Bronchial epithelial cell (primary cell): Measurements from ENCODE around the gene SERPING1. TPM values are rescaled to one million over a fixed set of nuclear protein-coding genes. Genes with fewer than 3 reads are reported as not detected.

ENCODE experiments used
- DNase-seq: peaks from one replicate; pipeline ENCODE4 v3.0.0-alpha.2; 2010; ENCODE audit warnings: low read depth
- FAIRE-seq: peaks from 2 replicates; lab custom pipeline; 2011; peaks lifted over from hg19 to GRCh38; lab: Jason Lieb, UNC
- H3K27me3 ChIP-seq: 2 replicates; pipeline ENCODE4 v1.5.1; 2011; ENCODE audit warnings: low read length; ENCODE audit not compliant: control insufficient read depth, insufficient read depth
- H3K36me3 ChIP-seq: 2 replicates; pipeline ENCODE4 v1.5.1; 2011; ENCODE audit warnings: low read length; ENCODE audit not compliant: control insufficient read depth, insufficient read depth
- H3K4me3 ChIP-seq: 2 replicates; pipeline ENCODE4 v1.5.1; 2011; ENCODE audit warnings: mild to moderate bottlenecking, low read depth, low read length, control low read depth
- total RNA-seq: library from RNA; depleted of rRNA; stranded (reverse); fragments of >200 nt; gene quantifications from 2 replicates; pipeline ENCODE4 v1.2.1, GENCODE V29; 2014
- TF ChIP-seq, protein P1 (sequence below): IDR thresholded peaks from 2 replicates; pipeline ENCODE4 v1.5.1; 2011; ENCODE audit warnings: mild to moderate bottlenecking, moderate library complexity, low read length, control low read depth, inconsistent platforms; ENCODE audit not compliant: insufficient read depth, severe bottlenecking

SERPING1 gene
- total RNA-seq, 1 donor from 2014 or later = 1.3 TPM

DNA sequence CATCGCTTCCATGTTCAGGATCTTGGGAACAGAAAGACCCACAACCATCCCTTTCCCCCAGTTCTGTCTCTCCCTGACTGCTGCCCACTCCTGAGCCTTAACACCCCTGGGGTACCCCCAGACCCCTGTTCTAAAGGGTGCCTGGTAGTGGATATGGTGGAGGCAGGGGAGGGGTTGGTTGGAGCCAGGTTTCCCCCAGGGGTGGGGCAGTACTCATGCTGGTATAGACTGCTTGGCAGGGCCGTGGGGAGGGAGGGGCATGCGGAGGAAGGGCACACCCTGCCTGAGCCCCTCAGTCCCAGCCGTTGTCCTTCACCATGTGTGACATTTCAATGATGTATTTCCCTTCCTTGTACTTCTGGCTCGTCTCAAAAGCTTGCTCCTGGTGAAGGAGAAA lies 48.2 kb downstream of the SERPING1 start:
- Histone ChIP-seq H3K4me3 (no peak overlapping the region), H3K36me3 (no peaks in the 10 kb centered on the region), H3K27me3 (peaks cover 19% of the 10 kb centered on the region)
- DNase-seq (no peak), FAIRE-seq (no peak)
- TF ChIP-seq, protein P1, sequence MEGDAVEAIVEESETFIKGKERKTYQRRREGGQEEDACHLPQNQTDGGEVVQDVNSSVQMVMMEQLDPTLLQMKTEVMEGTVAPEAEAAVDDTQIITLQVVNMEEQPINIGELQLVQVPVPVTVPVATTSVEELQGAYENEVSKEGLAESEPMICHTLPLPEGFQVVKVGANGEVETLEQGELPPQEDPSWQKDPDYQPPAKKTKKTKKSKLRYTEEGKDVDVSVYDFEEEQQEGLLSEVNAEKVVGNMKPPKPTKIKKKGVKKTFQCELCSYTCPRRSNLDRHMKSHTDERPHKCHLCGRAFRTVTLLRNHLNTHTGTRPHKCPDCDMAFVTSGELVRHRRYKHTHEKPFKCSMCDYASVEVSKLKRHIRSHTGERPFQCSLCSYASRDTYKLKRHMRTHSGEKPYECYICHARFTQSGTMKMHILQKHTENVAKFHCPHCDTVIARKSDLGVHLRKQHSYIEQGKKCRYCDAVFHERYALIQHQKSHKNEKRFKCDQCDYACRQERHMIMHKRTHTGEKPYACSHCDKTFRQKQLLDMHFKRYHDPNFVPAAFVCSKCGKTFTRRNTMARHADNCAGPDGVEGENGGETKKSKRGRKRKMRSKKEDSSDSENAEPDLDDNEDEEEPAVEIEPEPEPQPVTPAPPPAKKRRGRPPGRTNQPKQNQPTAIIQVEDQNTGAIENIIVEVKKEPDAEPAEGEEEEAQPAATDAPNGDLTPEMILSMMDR = no peak

DNA sequence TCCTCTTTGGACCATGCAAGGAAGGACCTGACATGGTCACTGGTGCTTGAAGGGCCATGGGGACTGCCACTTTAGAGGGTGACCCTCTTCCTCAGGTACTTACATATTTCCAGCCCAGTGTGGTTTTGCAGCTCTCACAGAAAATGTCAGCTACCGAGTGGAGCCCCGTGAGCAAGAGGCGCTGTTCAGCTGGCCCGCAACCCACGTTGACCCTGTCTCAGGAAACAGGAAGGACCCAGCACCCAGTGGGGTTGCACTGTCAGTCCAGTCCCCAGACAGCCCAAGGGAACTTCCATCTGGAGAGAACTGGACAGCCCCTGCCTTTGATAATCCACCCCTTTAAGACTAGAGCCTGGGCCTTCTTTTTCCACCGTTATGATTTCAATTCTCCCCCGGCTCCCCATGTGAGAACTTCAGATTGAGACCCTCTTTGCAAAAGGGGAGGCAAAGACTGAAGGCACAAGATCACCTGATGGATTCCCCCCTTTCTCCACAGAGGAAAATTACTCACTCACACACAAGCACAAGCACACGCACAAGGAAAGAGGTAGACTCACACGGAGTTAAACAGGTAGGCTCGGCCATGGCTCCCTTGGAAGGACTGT lies 48.8 kb downstream of the SERPING1 start:
- TF ChIP-seq, protein P1 = no peak
- Histone ChIP-seq H3K36me3 (no peaks in the 10 kb centered on the region), H3K4me3 (no peak overlapping the region), H3K27me3 (peaks cover 19% of the 10 kb centered on the region)
- DNase-seq (no peak), FAIRE-seq (no peak)

DNA sequence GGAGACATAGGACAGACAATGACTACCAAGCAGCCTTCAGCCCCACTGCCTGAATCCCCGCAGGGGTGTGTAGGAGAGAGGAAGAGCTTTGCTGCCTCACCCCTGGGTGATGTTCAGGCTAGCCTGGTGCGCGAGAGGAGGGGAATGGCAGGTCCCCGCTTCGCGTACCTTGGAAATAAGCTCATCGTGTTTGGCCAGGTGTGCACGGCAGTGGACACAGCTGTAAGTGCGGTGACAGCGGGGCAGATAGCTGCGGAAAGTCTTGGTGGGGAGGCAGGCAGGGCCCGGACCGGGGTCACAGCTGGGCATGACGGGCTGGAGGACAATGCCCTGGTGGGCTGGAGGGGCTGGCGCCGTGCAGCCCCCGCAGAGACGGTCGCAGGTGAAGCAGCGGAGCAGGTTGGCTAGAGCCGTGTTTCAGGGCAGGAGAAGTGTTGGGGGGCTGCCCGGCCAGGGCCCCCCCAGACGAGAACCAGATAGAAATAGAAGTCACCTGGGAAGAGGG lies 49.4 kb downstream of the SERPING1 start:
- peak; percentile 55 for DNase-seq
- Histone ChIP-seq H3K4me3 (peak overlapping the region; percentile 8), H3K27me3 (peaks cover 19% of the 10 kb centered on the region), H3K36me3 (no peaks in the 10 kb centered on the region)
- TF ChIP-seq, protein P1 = no peak
- no peak for FAIRE-seq

DNA sequence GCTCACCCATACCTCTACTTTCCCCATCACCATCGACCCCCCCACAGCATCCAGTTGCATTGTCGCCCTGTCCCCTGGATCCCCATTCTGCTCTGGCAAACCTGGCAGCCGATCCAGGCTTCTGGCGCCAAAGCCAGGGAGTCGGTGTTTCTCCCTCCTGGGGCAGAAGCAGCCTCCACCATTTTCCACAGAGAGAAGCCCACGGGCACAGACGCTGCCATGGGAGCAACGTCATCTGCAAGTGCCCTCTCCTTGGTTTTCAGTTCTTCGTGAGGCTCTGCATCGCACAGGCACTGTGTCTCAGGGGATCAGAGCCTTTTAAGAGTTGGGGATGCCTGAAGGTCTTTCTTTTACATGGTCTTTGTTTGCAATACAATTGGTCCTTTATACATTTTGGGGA lies 49.9 kb downstream of the SERPING1 start:
- FAIRE-seq (no peak), DNase-seq (no peak)
- H3K36me3 ChIP-seq = no peaks in the 10 kb centered on the region
- TF ChIP-seq, protein P1 = no peak
- no peak overlapping the region for H3K4me3 ChIP-seq
- peaks cover 19% of the 10 kb centered on the region for H3K27me3 ChIP-seq

GRCh38 chr11:57647960-57648800 lies 50.7 kb downstream of the SERPING1 start:
- no peaks in the 10 kb centered on the region for H3K36me3 ChIP-seq
- FAIRE-seq (no peak), DNase-seq (no peak)
- no peak overlapping the region for H3K4me3 ChIP-seq
- H3K27me3 ChIP-seq = peaks cover 19% of the 10 kb centered on the region
- TF ChIP-seq, protein P1 = no peak
